Measurements from ENCODE around the gene CCDC85A.
"Not testable (repeated sequence)": the region's sequence is repeated elsewhere in the genome, so short reads cannot be mapped to it uniquely, and the experiment has no call there.

The CCDC85A gene

DNA sequence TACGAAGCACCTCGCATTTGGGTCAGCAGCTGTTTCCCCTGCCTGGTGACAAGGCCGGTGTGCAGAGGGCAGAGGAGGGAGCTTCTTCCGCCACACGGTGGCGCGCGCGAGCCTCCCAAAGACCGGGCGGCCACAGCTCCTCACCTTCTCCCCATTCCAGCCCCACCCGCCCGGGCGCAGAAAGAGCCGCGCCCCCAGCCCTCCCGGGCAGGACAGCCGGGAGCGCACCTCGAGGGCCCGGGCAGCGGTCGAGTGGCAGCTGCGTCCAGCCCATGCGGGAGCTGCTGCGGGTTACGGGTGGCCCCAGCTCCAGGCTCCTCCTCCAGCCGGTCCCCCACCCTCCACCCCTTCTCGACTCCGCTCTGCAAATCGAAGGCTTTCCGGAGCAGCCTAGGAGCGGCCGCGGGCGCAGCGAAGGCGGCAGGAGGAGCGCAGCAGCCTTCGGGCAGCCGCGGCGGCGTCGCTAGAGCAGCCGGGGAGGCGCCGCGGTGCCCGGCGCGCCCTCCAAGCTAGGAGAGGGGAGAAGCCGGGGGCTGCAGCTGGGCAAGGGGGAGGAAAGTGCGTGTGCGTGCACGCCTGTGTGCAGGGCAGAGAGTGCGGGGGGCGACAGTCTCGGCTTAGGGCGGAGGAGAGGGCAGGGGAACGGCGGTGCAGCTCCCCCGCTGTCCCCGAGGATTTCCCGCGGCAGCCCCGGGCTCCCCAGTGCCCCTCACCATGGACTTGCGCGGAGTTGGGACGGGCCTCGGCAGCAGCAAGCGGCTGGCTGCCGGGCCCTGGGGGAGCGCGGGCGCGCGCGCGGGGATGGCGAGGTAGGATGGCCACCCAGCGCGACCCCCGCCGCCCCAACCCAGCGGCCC is at the start of gene CCDC85A:
Gene CCDC85A (plus strand): TSS at position 348 of the 857 bp plus-strand sequence. CDS start 635 bp downstream, outside the sequence.
- DNase-seq (ENCODE audit: low spot score), result peak; percentile 87

DNA sequence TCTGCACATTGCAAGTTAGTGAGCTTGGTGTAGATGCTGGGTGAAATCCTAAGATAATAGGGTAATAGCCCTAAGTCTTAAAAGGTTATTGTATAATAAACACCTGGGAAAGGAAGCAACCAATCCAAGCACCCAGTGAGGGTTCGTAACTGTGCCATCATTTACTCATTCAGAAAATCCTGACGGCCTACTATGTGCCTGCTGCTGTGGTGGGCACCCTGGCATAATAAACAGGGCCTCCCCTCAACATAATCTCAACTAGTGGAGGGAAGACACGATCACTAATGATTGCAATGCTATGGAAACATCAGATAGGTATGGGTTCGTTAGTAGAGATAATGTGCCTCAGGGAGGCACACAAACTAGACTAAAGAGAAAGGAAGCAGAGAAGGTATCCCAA is 48.9 kb upstream of the CCDC85A start:
- DNase-seq (ENCODE audit: low spot score), result no peak

DNA sequence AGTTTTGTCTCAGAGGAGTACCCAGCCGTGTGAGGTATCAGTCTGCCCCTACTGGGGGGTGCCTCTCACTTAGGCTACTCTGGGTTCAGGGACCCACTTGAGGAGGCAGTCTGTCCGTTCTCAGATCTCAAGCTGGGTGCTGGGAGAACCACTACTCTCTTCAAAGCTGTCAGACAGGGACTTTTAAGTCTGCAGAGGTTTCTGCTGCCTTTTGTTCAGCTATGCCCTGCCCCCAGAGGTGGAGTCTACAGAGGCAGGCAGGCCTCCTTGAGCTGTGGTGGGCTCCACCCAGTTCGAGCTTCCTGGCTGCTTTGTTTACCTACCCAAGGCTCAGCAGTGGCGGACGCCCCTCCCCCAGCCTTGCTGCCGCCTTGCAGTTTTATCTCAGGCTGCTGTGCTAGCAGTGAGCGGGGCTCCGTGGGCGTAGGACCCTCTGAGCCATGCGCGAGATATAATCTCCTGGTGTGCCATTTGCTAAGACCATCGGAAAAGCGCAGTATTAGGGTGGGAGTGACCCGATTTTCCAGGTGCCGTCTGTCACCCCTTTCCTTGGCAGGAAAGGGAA is 41.2 kb upstream of the CCDC85A start:
- DNase-seq (ENCODE audit: low spot score), result not testable (repeated sequence)

DNA sequence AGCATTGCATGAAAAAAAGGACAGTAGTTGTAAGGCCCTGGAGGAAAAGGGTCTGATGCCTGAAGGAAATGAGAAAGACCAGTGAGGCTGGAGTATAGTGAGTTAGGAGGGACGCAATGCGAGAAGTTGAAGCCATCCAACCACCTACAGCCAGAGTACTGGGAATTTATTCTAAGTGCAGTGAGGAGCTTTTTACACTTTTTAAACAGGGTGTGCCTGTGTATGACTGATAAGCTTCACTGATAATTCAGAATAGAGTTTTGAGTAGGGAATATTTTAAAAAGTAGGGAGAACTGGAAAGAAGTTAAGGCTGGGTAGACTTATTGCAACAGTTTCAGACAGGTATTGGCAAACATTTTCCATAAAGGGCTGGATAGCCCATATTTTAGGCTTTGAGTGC is 35.9 kb upstream of the CCDC85A start:
- no peak for DNase-seq (ENCODE audit: low spot score)

DNA sequence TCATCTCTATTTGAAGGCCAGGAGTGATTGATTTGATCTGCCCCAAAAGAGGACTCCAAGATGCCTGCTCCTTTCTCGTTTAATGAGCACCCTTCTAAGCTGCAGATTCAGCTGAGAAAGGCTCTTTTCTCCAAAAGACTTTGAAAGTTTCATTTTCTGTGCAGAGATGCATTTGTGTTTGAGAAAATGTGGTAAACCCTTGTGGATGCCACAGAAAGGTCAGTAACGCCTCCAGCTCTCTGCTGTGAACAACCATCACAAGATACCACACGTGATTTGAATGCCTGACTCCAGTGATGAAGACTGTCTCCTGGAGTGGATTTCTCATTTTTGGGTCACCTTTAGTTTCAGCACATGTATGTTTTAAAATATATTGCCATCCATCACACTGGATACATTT is 35.0 kb upstream of the CCDC85A start:
- no peak for DNase-seq (ENCODE audit: low spot score)

DNA sequence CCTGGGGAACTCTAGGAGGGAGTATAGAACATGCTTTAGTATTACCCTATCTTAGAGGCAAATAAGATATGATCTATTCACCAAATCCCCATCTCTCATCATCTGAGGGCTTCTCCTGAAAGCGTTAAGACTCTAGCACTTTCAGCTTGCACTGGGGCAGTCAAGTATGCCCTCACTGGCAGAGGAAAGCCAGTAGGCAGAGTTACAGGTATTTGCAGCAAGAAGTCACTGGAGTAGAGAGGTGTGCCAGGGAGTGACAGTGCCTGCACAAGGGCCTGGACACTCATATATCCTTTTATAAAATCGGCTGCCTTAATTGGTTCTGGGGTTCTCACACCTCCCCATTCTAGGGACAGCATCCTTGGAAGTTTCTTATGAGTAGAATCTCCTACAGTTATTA is 31.9 kb upstream of the CCDC85A start:
- no peak for DNase-seq (ENCODE audit: low spot score)

DNA sequence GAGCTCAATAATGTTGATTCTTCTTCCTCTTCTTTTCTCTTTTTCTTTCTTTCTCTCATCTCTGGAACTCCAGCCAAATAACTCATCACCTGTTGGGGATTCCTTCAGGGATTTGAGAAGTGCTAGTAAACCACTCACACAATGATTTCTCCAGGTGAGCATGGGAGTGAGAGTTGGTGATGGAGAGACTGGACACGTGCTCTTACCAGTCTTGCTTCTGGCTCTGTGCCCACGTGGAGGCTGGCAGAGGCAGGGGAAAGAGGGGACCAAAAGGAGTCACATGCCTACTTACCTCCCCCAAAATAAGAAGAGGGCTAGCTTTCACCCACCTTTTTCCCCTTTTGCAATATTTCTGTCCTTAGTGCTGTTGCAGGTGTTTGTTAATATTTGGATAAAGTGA is 28.6 kb upstream of the CCDC85A start:
- DNase-seq (ENCODE audit: low spot score), result no peak

DNA sequence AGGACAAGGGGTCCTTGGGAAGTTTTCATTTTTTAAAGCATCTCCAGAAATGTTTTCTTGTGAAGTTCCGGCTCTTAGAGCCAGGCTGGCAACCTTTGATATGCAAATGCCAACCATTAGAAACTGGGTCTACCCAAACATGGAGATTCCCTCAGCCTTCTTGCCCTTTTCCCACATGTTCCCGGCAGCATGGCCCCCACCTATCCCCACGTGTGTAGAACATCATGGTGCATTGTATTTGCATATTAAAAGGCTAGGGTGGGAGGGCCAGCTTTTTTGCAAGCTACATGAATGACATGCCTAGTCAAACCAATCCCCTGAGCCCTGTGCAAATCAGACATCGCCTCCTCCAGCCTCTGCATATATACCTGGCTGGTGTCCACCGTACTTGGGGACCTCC is 23.9 kb upstream of the CCDC85A start:
- DNase-seq (ENCODE audit: low spot score), result not testable (repeated sequence)

DNA sequence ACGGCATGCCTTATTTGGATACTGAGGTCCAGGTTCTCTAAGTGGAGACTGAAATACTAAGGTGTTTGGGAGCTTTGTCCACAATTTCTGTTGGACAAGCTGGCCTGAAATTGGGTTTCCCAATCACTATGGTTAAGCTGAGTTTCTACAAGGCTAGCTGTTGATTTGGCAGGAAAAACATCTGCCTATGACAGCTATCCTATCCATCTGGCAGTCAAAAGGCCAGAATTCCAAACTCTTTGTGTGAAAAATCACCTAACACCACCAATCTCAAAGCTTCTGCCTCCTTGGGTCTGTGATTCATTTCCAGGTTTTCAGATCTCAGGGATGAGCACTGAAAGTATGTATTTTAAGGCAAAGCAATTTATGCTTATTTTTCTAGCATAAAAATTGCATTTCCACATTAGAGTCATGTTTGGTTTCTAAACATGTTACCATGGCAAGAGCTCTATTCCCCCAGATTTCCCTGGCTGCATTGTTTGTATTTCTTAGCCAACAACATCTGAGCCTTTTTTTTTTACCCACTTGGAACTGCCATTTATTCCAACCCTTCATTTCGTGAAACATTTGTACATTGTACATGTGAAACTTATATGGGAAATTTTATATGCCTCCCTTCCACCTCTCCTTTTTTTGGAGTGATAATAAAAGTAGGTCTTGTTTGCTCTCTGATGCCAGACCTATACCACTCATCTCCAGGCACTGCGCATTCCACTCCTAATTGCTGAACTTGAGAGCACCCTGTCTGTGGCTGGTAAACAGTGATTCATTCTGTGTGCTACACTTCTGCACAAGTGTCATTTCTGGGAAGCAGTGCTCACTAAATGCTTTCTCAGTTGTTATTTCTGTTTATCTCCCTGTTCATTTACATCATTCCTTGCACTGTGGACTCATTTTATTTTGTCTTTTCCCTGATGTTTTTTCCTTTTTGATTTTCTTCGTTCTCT is 15.9 kb upstream of the CCDC85A start:
- DNase-seq (ENCODE audit: low spot score), result no peak

DNA sequence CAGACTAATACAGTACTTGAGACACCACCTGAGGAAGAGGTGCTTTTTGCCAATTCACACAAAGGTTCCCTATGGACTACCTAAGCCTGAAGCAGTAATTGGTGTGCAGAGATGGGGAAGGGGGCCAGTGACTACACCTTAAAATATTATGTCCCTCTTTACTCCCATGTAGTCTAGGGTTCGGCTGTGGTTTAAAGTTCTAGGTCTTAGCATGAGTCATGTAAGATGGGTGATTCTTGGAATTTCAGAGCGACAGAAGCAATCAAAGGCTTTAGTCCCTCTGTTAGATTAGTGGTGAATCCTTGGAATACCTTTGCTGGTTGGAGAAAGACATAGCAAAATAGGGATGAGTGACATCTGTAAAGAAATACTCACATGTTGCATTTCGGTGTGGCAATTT is 14.3 kb upstream of the CCDC85A start:
- DNase-seq (ENCODE audit: low spot score), result no peak

DNA sequence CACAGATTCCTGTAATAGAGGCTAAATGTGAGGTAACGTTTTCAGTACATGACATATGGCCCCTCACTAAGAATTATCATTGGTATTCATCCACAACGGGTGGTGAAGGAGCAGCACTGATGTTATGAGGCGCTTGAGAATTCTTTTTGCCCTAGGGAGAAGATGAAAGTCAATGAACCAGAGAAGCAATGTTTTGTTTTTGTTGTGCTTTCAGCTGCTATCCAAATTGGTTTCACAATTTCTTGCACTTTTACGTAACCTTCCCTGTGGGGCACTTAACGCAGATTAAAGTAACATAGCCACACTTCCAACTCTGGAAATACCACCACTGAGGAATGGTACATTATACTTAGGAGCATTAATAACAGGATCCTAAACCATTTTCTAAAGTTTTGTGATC is 13.3 kb upstream of the CCDC85A start:
- no peak for DNase-seq (ENCODE audit: low spot score)

DNA sequence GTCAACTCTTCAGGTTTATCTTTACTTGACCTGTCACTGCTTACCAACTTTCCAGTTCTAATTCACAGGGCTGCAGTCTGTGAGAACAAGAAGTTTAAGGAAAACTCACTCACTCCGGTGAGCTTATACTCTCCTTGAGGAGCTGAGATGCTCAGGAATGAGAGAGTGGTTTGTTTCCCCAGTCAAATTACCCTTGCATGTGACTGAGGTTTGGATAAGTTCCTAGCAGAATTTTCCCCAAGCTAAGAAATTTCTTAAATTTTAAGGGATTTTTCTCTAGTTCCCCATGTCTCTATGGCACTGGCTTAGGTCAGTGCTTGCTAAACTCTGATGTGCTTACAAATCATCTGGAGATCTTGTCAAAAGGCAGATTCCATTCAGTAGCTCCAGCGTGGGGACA is 12.8 kb upstream of the CCDC85A start:
- no peak for DNase-seq (ENCODE audit: low spot score)

DNA sequence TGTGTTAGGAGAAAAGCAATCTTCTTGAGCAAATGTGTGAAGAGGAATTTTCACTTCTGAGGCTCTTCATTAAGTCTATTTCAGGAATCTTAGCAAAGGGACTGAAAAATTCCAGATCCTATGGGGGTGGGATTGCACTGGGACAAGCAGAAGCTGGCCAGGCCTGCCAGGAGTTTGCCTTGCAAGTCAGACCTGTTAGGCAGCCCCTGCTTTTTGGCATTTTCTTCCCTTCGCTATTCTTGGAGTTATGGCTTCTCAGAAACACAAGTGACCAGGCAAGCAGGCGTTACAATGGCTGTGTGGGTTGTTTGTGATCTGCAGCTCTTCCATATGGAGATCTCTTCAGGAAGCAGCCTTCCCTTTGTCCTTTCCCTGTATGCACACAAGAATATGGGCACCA is 8.0 kb upstream of the CCDC85A start:
- no peak for DNase-seq (ENCODE audit: low spot score)

DNA sequence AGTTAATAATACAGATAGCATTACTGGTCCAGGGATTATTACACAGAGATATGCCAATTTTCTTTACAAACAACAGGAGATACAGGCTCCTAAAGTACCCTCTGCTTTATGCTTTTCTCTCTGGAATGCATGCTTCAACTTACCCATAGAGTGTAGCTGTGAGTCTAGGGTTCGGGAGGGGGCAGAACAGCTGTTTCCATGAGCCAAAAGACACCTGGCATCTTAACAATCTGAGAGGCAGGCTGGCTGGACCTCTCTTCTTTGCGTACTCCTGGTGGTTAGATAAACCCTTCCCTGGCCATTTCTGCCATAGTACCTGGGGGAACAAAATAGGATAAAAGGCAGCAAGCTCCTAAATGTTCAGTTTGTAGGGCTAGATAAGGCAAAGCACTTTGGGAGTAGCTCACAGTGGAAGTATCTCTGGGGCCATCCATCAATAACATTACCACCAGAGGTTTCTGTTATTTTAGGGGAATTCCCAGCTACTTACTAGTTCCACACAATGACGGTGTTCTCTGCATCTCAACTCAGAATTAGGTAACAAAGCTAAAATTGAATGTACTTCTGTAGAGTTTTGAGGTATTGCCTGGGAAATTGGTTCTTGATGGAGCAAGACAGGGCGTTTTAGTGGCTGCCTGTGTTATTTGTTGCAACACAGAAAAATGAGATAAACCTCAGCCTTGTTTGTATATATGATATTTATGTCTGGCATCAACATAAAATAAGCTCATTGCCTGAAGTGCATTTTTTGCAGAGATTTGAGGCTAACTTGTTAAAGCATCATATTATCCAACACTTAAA is 6.2 kb upstream of the CCDC85A start:
- no peak for DNase-seq (ENCODE audit: low spot score)

DNA sequence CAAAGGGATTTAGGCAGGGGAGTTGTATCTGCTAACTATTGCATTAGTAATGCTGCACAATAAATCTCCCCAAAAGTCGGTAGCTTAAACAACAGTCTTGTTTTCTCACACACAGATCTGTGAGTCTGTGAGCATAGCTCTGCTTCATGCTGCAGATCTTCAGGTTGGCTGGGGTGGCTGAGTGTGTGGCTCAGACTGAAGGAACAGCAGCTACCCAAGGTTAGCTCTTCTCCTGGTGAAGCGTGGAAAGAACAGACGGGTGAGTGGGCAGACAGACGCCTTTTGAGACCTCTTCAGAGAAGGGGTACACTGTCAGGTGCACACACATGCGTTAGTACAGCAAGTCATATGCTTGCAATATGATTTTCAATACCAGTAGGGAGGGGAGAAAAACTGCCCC is 3.9 kb upstream of the CCDC85A start:
- DNase-seq (ENCODE audit: low spot score), result no peak

DNA sequence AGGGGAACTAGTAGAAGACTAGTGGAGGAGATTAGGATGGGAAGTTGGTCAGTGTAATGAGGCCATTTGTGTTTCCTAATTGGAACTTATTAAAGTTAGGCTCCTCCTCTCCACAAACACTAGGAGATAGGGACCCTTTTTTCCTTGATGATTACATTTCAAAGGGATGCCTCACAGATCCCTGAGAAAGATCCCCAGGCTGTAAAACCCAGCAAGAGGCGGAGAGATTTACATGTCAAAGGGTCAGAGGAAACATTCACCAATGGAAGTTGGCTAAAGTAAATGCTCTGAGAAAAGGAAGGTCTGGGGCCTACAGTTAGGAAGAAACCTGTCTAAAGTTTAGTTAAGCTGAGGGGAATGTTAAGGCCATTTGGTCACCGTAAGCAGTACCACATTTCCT is 1.4 kb upstream of the CCDC85A start:
- DNase-seq (ENCODE audit: low spot score), result no peak

DNA sequence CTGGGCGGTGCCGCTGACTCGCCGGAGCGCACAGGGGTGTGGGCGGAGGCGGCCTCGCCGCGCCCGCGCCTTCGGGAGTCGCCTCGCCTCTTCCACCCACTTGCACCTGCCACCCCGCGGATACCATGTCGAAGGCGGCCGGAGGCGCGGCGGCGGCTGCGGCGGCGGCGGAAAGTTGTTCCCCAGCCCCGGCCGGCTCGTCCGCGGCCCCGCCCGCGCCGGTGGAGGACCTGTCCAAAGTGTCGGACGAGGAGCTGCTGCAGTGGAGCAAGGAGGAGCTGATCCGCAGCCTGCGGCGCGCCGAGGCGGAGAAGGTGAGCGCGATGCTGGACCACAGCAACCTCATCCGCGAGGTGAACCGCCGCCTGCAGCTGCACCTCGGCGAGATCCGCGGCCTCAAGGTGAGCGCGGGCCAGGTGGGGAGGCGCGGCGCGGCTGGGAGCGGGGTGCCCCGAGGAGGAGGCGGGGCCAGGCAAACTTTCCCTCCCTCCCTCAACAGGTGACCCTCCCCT is 766 bp downstream of the CCDC85A start:
- no peak for DNase-seq (ENCODE audit: low spot score)

DNA sequence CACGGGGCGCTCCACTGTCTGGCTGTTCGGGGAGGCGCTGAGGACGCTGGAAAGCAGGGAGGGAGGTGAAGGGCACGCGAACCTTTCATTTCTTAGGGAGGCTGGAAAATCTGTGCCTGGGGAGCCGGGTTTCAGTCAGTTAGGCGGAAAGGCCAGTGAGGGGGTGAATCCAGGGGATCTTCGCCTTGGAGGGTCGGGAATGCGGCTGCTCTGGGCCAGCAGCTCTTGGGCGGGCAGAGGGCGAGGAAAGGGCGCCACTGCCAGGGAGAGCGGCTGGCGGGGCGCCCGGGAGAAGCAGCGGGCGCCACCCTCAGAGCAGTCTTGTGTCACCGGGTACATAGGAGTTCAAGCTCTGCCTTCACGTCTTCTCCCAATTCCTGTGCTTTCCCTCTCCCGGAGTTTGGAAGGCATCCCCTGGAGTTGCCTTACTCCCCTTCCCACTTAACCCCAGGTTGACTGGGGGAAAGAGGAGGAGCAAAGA is 1.4 kb downstream of the CCDC85A start:
- peak; percentile 48 for DNase-seq (ENCODE audit: low spot score)

DNA sequence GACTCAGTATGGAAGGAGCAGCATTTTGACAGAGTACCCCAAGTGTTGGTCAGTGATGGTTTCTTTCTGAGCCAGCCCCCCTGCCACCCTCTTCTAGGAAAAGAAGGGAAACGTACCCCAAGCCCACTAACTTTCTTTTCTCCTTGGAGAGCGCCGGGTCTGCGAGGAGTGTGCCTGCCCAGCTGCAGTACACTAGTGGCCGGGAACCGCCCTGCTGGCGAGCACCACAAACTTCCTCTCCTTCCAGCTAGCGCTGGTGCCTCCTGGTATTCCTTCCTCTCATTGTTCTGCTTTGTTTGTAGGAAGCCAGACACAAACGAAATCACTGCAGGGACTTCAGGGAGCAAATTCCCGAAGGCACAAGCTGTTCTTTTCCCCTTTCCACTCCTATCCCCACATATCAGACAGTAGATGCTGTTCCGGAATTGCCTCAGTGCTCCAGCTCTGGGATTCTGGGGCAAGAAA is 1.8 kb downstream of the CCDC85A start:
- peak; percentile 43 for DNase-seq (ENCODE audit: low spot score)

DNA sequence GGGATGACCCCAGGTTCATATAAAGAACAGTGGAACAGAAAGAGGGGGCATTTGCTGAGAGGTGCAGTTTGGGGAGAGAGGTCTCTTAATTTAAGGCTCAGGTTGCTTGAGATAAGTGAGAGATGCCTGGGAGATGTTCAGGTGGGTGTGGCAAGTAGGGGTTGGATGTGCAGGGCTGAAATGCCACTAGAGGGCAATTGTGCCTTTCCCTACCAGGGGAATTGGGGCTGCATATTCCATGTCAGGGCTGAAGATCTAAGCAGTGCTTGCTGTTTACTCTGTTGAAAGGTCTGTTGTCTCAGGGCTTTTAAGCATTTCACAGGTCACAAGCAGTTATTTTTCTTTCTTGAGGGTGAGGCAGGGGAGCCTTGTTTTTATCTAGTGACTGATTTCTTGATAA is 7.8 kb downstream of the CCDC85A start:
- DNase-seq (ENCODE audit: low spot score), result peak; percentile 36

DNA sequence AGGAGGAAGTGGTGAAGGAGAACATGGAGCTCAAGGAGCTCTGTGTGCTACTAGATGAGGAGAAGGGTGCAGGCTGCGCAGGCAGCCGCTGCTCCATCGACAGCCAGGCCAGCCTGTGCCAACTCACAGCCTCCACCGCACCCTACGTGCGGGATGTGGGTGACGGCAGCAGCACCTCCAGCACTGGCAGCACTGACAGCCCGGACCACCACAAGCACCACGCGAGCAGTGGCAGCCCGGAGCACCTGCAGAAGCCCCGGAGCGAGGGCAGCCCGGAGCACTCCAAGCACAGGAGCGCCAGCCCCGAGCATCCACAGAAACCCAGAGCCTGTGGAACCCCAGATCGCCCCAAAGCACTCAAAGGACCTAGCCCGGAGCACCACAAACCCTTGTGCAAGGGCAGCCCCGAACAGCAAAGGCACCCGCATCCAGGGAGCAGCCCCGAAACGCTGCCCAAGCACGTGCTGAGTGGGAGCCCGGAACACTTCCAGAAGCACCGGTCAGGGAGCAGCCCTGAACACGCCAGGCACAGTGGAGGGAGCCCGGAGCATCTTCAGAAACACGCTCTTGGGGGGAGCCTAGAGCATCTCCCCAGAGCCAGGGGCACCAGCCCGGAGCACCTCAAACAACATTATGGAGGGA is 9.0 kb downstream of the CCDC85A start:
- no peak for DNase-seq (ENCODE audit: low spot score)
